Left ventricle myocardium inferior (tissue), 1 donor: ENCODE measurements around the gene CDHR1. TPM values are rescaled to one million over a fixed set of nuclear protein-coding genes. Genes with fewer than 3 reads are reported as not detected.

Experiments
- DNase-seq: peaks from one replicate; pipeline ENCODE4 v3.0.0-alpha.2; 2020
- H3K27ac ChIP-seq: fragments of 200-600 bp; replicated peaks from 2 replicates; pipeline ENCODE4 v1.8.0; 2021
- H3K27me3 ChIP-seq: fragments of 200-600 bp; 2 replicates; pipeline ENCODE4 v1.8.0; 2021; ENCODE audit warnings: low read depth
- H3K36me3 ChIP-seq: fragments of 200-600 bp; 2 replicates; pipeline ENCODE4 v1.8.0; 2021
- H3K4me1 ChIP-seq: fragments of 200-600 bp; 2 replicates; pipeline ENCODE4 v1.8.0; 2021
- H3K4me3 ChIP-seq: fragments of 200-600 bp; 2 replicates; pipeline ENCODE4 v1.8.0; 2021; ENCODE audit warnings: mild to moderate bottlenecking, moderate library complexity
- H3K9me3 ChIP-seq: fragments of 200-600 bp; replicated peaks from 2 replicates; pipeline ENCODE4 v1.8.0; 2021
- CTCF ChIP-seq: fragments of 200-600 bp; IDR thresholded peaks from 2 replicates; pipeline ENCODE4 v1.8.0; 2021; ENCODE audit warnings: antibody characterized with exemption, mild to moderate bottlenecking, borderline replicate concordance
- intact Hi-C: fragments of 100-400 bp; cut with micrococcal nuclease; formaldehyde crosslinking; loops from one replicate; pipeline ENCODE4 v1.11.0; 2022
- total RNA-seq: library from RNA; stranded (reverse); fragmentation: NEBNext Ultra II Directional; extraction: Animal tissue kit (Norgen Biotek cat#: 25700); gene quantifications from one replicate; pipeline ENCODE4 v1.2.1, GENCODE V29; 2021
- donor health status: DM: no; HTN: yes; CAD: no; lungs with severe emphysema.

CDHR1 gene
- total RNA-seq, 1 donor from 2014 or later = 0.41 TPM

- no peak for DNase-seq
- Histone ChIP-seq H3K9me3 (no peaks in the 10 kb centered on the region), H3K36me3 (no peaks in the 10 kb centered on the region), H3K4me1 (no peaks in the 10 kb centered on the region), H3K27ac (no peak overlapping the region), H3K27me3 (peaks cover 70% of the 10 kb centered on the region), H3K4me3 (no peak overlapping the region)
- no peak for TF ChIP-seq CTCF
- intact Hi-C loops = no loop called here
Observed at GRCh38 chr10:84235096-84235495, 40.8 kb downstream of the CDHR1 start.

- no peaks in the 10 kb centered on the region for H3K9me3 ChIP-seq
- no peak for TF ChIP-seq CTCF
- DNase-seq = no peak
- H3K4me1 ChIP-seq = peaks cover 4% of the 10 kb centered on the region
- H3K4me3 ChIP-seq = no peak overlapping the region
- no peaks in the 10 kb centered on the region for H3K36me3 ChIP-seq
- intact Hi-C loops = no loop called here
- H3K27ac ChIP-seq = peak overlapping the region; percentile 41
- H3K27me3 ChIP-seq = peaks cover 60% of the 10 kb centered on the region
Observed at GRCh38 chr10:84236807-84237198, 42.5 kb downstream of the CDHR1 start.

- Histone ChIP-seq H3K4me3 (no peak overlapping the region), H3K9me3 (no peaks in the 10 kb centered on the region), H3K4me1 (peaks cover 4% of the 10 kb centered on the region), H3K27me3 (peaks cover 55% of the 10 kb centered on the region), H3K27ac (peak overlapping the region; percentile 41), H3K36me3 (no peaks in the 10 kb centered on the region)
- intact Hi-C loops = no loop called here
- peak; percentile 52 for DNase-seq
- peak; percentile 32 for TF ChIP-seq CTCF
Observed at GRCh38 chr10:84237199-84238051, 43.1 kb downstream of the CDHR1 start.

- no peak for DNase-seq
- H3K27ac ChIP-seq = no peak overlapping the region
- TF ChIP-seq CTCF = no peak
- no peaks in the 10 kb centered on the region for H3K9me3 ChIP-seq
- peaks cover 4% of the 10 kb centered on the region for H3K4me1 ChIP-seq
- H3K36me3 ChIP-seq = no peaks in the 10 kb centered on the region
- no peak overlapping the region for H3K4me3 ChIP-seq
- H3K27me3 ChIP-seq = peaks cover 47% of the 10 kb centered on the region
- intact Hi-C loops = no loop called here
Observed at GRCh38 chr10:84238909-84239308, 44.6 kb downstream of the CDHR1 start.

GRCh38 chr10:84241185-84241790 lies 47.0 kb downstream of the CDHR1 start, which contains the start of gene LRIT1:
Gene LRIT1 (minus strand): TSS chr10:84241546. CDS start chr10:84241439, 107 bp downstream.
- peaks cover 26% of the 10 kb centered on the region for H3K27me3 ChIP-seq
- no peak for TF ChIP-seq CTCF
- peak within 1 kb of the TSS; percentile 23 for H3K27ac ChIP-seq
- peaks cover 4% of the 10 kb centered on the region for H3K4me1 ChIP-seq
- no peak within 1 kb of the TSS for H3K4me3 ChIP-seq
- no peaks in the 10 kb centered on the region for H3K36me3 ChIP-seq
- H3K9me3 ChIP-seq = no peaks in the 10 kb centered on the region
- no peak for DNase-seq
- intact Hi-C loops = no loop called here
